MCF 10A (cell line): ENCODE results near the gene DOCK8. TPM values are rescaled to one million over a fixed set of nuclear protein-coding genes. Genes with fewer than 3 reads are reported as not detected.
A peak's percentile ranks its signal among the peaks of the same experiment; 100 is the strongest.
"Not testable (repeated sequence)": the region's sequence is repeated elsewhere in the genome, so short reads cannot be mapped to it uniquely, and the experiment has no call there.

ENCODE experiments used
- BruUV-seq: library from RNA; stranded (reverse); fragments of 400-500 nt; replicated peaks from 2 replicates; lab custom pipeline; 2021; lab: Mats Ljungman, UMichigan
- CTCF ChIA-PET: fragments of 300-600 bp; sonication (Branson Sonifier 250); formaldehyde crosslinking; extraction: SDS; loops from one replicate; lab custom pipeline; 2021; ENCODE audit warnings: antibody characterized with exemption, inconsistent platforms; lab: Yijun Ruan, JAX
- POLR2A ChIA-PET: fragments of 300-600, 350-650 bp; sonication (Branson Sonifier 250); formaldehyde crosslinking; extraction: SDS; loops from one replicate; lab custom pipeline; 2020; ENCODE audit warnings: antibody characterized with exemption, inconsistent platforms; lab: Yijun Ruan, JAX
- DNase-seq: peaks from one replicate; pipeline ENCODE4 v3.0.0-alpha.2; 2018; ENCODE audit not compliant: unreplicated experiment
- H3K27ac Mint-ChIP-seq: one replicate; pipeline ENCODE4 v1.8.0; 2022; ENCODE audit warnings: mild to moderate bottlenecking, low read depth, mixed read lengths; ENCODE audit not compliant: unreplicated experiment
- H3K27me3 Mint-ChIP-seq: one replicate; pipeline ENCODE4 v1.8.0; 2022; ENCODE audit warnings: mixed read lengths; ENCODE audit not compliant: insufficient read depth, unreplicated experiment
- H3K36me3 Mint-ChIP-seq: one replicate; pipeline ENCODE4 v1.8.0; 2022; ENCODE audit warnings: mild to moderate bottlenecking, moderate library complexity, mixed read lengths; ENCODE audit not compliant: insufficient read depth, unreplicated experiment
- H3K4me1 Mint-ChIP-seq: one replicate; pipeline ENCODE4 v1.8.0; 2022; ENCODE audit warnings: mixed read lengths; ENCODE audit not compliant: insufficient read depth, unreplicated experiment
- H3K4me3 Mint-ChIP-seq: one replicate; pipeline ENCODE4 v1.8.0; 2022; ENCODE audit warnings: mild to moderate bottlenecking, moderate library complexity, mixed read lengths; ENCODE audit not compliant: unreplicated experiment
- H3K9me3 Mint-ChIP-seq: one replicate; pipeline ENCODE4 v1.8.0; 2022; ENCODE audit warnings: mixed read lengths; ENCODE audit not compliant: unreplicated experiment
- intact Hi-C: fragments of 100-400 bp; cut with micrococcal nuclease; formaldehyde crosslinking; loops from 2 replicates; pipeline ENCODE4 v1.14.1; 2022
- total RNA-seq: library from RNA; stranded (reverse); gene quantifications from 2 replicates; pipeline ENCODE4 v1.2.3, GENCODE V29; 2022
- TF ChIP-seq, protein P1 (sequence below): fragments of 200-600 bp; IDR thresholded peaks from one replicate; pipeline ENCODE4 v1.8.0; 2022; ENCODE audit warnings: antibody characterized with exemption, mild to moderate bottlenecking; ENCODE audit not compliant: unreplicated experiment

The DOCK8 gene
- total RNA-seq, 1 experiment from 2014 or later: 5.2 TPM

DNA sequence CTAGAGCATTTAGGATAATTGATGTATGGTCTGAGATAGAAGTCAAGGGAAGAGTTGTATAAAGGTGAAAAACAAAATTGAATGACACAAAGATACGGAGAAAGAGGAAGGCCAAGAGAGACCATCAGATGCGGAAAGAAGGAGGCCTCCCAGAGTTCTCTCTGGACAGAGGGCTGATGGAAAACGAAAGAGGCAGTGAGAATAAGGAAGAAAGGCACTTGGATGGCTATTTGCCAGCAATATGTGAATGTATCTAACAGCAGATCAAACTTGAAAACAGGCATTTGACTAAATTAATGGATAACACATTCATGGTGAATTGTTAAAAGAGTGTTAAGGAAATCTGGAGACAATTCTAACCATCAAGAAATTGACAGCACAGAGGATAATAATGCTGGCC, 2.4 kb upstream of the DOCK8 start:
- H3K27me3 Mint-ChIP-seq: no peaks in the 10 kb centered on the region
- H3K9me3 Mint-ChIP-seq: no peaks in the 10 kb centered on the region

DNA sequence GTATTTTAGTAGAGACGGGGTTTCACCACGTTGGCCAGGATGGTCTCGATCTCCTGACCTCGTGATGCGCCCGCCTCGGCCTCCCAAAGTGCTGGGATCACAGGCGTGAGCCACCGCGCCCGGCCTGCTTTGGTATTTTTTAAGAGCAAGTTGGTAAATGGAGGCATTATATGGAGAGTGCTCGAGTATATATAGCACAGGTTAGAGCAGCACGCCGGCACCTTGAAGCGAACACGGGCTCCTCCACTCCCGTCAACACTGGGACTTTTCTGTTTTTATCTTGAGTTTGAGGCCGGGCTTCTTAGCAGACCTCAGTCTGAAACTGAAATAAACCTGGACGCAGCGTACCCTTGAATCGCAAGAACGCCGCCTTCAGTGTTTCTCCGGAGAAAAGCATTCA, 764 bp upstream of the DOCK8 start:
- CTCF ChIA-PET, H3K4me1 Mint-ChIP-seq, H3K27me3 Mint-ChIP-seq, H3K27ac Mint-ChIP-seq, H3K9me3 Mint-ChIP-seq, DNase-seq, H3K36me3 Mint-ChIP-seq, intact Hi-C loops: not testable (repeated sequence)
- POLR2A ChIA-PET: interaction anchor here (2.2 kb wide), 1 partner anchor 91 kb away, joined by 7 read pairs; no protein-coding TSS in a partner anchor
- H3K4me3 Mint-ChIP-seq: peak overlapping the region; percentile 75
- TSS peak; percentile 68 for BruUV-seq

More for the DNA sequence above, 2.4 kb upstream of the DOCK8 start:
- POLR2A ChIA-PET: interaction anchor here (1.0 kb wide), 1 partner anchor 8 kb away, joined by 4 read pairs; no protein-coding TSS in a partner anchor
- Mint-ChIP-seq H3K36me3 (no peaks in the 10 kb centered on the region), H3K4me3 (no peak overlapping the region), H3K4me1 (no peaks in the 10 kb centered on the region), H3K27ac (no peak overlapping the region)
- DNase-seq: no peak
- intact Hi-C loops: no loop called here
- TF ChIP-seq, protein P1, sequence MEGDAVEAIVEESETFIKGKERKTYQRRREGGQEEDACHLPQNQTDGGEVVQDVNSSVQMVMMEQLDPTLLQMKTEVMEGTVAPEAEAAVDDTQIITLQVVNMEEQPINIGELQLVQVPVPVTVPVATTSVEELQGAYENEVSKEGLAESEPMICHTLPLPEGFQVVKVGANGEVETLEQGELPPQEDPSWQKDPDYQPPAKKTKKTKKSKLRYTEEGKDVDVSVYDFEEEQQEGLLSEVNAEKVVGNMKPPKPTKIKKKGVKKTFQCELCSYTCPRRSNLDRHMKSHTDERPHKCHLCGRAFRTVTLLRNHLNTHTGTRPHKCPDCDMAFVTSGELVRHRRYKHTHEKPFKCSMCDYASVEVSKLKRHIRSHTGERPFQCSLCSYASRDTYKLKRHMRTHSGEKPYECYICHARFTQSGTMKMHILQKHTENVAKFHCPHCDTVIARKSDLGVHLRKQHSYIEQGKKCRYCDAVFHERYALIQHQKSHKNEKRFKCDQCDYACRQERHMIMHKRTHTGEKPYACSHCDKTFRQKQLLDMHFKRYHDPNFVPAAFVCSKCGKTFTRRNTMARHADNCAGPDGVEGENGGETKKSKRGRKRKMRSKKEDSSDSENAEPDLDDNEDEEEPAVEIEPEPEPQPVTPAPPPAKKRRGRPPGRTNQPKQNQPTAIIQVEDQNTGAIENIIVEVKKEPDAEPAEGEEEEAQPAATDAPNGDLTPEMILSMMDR: no peak
- CTCF ChIA-PET: no interaction called here
- no TSS peak for BruUV-seq

DNA sequence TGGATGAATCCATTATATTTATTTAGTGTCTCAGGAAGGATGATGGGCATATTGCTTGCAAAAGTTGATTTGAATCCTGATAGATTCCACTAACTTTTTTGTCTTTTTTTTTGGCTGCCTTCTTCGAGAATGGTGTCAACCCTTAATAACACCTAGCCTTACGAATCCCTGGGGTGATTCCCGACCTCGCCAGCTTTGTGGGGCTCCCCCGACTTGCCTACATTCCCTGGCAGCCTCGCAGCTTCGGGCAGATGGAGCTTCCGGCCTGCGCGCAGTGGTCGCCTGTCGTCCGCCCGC, 366 bp upstream of the DOCK8 start:
- POLR2A ChIA-PET: interaction anchor here (1.4 to 2.2 kb wide), 3 partner anchors 11 to 91 kb away, joined by 6 to 7 read pairs (median 6); no protein-coding TSS in a partner anchor
- Mint-ChIP-seq H3K36me3 (no peaks in the 10 kb centered on the region), H3K4me3 (peak overlapping the region; percentile 75), H3K27me3 (no peaks in the 10 kb centered on the region), H3K4me1 (no peaks in the 10 kb centered on the region), H3K27ac (no peak overlapping the region), H3K9me3 (no peaks in the 10 kb centered on the region)
- CTCF ChIA-PET: interaction anchor here (0.7 to 1.4 kb wide), 4 partner anchors 10 to 375 kb away, joined by 3 to 4 read pairs (median 4); no protein-coding TSS in a partner anchor
- intact Hi-C loops: no loop called here
- BruUV-seq: no TSS peak
- TF ChIP-seq, protein P1: no peak
- DNase-seq: no peak

DNA sequence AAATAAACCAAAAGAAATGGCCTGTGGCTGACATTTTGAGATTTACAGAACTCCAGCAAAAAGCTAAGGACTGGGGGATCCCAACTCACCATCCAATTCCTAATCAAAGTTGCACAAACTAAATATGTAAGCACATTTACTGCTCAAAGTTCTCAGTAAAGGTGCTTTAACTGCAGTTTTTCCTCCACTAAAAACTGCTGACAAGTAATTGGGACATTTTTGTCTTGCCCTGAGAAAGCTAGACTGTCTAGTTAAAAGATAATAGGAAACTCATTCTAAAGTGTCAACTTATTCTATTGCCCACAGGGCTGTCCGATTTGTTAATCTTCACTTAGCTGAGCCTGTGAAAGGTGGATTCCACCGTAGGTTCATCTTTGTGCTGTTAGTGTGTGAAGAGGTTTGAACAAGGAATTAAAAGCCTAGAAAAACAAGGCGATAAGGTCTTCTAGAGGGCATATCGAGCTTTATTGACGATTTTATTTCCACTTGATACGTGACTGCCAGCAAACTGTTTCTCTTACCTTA, 1.0 kb downstream of the DOCK8 start:
- POLR2A ChIA-PET: interaction anchor here (1.2 to 2.2 kb wide), 4 partner anchors 9 to 90 kb away, joined by 3 to 7 read pairs (median 6); no protein-coding TSS in a partner anchor
- CTCF ChIA-PET: interaction anchor here (0.7 to 1.4 kb wide), 7 partner anchors 8 to 884 kb away, joined by 3 to 5 read pairs (median 4); no protein-coding TSS in a partner anchor
- H3K4me3 Mint-ChIP-seq: peak overlapping the region; percentile 75

More for the DNA sequence above, 1.0 kb downstream of the DOCK8 start:
- Mint-ChIP-seq H3K9me3 (no peaks in the 10 kb centered on the region), H3K27me3 (no peaks in the 10 kb centered on the region), H3K4me1 (no peaks in the 10 kb centered on the region), H3K27ac (no peak overlapping the region), H3K36me3 (no peaks in the 10 kb centered on the region)
- BruUV-seq: TSS peak; percentile 44
- intact Hi-C loops: loop anchor here (5.0 kb wide), 1 partner anchor 87 kb away; no protein-coding TSS in a partner anchor
- DNase-seq: no peak
- TF ChIP-seq, protein P1: no peak
